OCI-LY3 (cell line): ENCODE data around the gene FSTL4.

ENCODE experiments used
- CTCF ChIP-seq: fragments of 200-600, 300-600 bp; sonication (generic); IDR thresholded peaks from 2 replicates; pipeline ENCODE4 v1.5.1; 2014; ENCODE audit warnings: antibody characterized with exemption, low read length, low read depth
- EZH2phosphoT487 ChIP-seq: fragments of 200-600 bp; shearing (Covaris generic); IDR thresholded peaks from 2 replicates; pipeline ENCODE4 v1.6.1; 2018; ENCODE audit warnings: antibody characterized with exemption, mixed run types, low read depth

GRCh38 chr5:133456933-133457402 is 155.4 kb downstream of the FSTL4 start:
- TF ChIP-seq CTCF: no peak
- no peak for TF ChIP-seq EZH2phosphoT487
